Gastroesophageal sphincter (tissue), 4 donors: Measurements from ENCODE around the gene TUBE1. TPM values are rescaled to one million over a fixed set of nuclear protein-coding genes. Genes with fewer than 3 reads are reported as not detected.

Experiments used
- ATAC-seq: fragments of 150-250 bp; one replicate; pipeline ENCODE4 v1.9.1; 2016; ENCODE audit warnings: mild to moderate bottlenecking, moderate library complexity
- H3K27ac ChIP-seq, 4 donors: fragments of 200-600 bp; sonication (generic) in 3 of 4; 1 replicate in 3 of 4; 2 replicates in 1 of 4; pipeline ENCODE4 v1.5.1; 2016 to 2019
- H3K27me3 ChIP-seq: fragments of 200-600 bp; sonication (generic); one replicate; pipeline ENCODE4 v1.5.1; 2019
- H3K36me3 ChIP-seq, 2 donors: fragments of 200-600 bp; sonication (generic); one replicate each; pipeline ENCODE4 v1.5.1; 2019; ENCODE audit warnings: control low read depth in 1 of 2
- H3K4me1 ChIP-seq, 3 donors: fragments of 200-600 bp; sonication (generic); 1 replicate in 2 of 3; 2 replicates in 1 of 3; pipeline ENCODE4 v1.5.1; 2016 to 2019; ENCODE audit warnings: control low read depth in 2 of 3
- H3K4me3 ChIP-seq, 2 donors: fragments of 200-600 bp; sonication (generic); one replicate each; pipeline ENCODE4 v1.5.1; 2019; ENCODE audit warnings: mild to moderate bottlenecking in 1 of 2, moderate library complexity in 1 of 2
- H3K9me3 ChIP-seq, 3 donors: fragments of 200-600 bp; sonication (generic); one replicate each; pipeline ENCODE4 v1.5.1; 2017 to 2019; ENCODE audit warnings: control low read depth in 2 of 3
- CTCF ChIP-seq, 4 experiments: fragments of 200-600 bp in 2 of 4; fragments of 450-650 bp in 2 of 4; sonication (generic) in 1 of 4; IDR thresholded peaks; one replicate each; pipeline ENCODE4 v1.5.1; 2017 to 2019; ENCODE audit warnings: antibody characterized with exemption in 4 of 4, mild to moderate bottlenecking in 2 of 4, moderate library complexity in 2 of 4
- EP300 ChIP-seq: sonication (generic); formaldehyde crosslinking; IDR thresholded peaks from one replicate; pipeline ENCODE4 v1.6.1; 2017; ENCODE audit warnings: antibody characterized with exemption, mild to moderate bottlenecking
- POLR2A ChIP-seq, 2 donors: fragments of 450-650 bp; IDR thresholded peaks; one replicate each; pipeline ENCODE4 v1.6.1; 2017; ENCODE audit warnings: antibody characterized with exemption in 2 of 2, mild to moderate bottlenecking in 2 of 2, moderate library complexity in 1 of 2
- POLR2AphosphoS5 ChIP-seq: sonication (generic); formaldehyde crosslinking; IDR thresholded peaks from one replicate; pipeline ENCODE4 v1.6.1; 2017; ENCODE audit warnings: antibody characterized with exemption
- WGBS, 2 donors: methylation state at CpG; one replicate each; pipeline ENCODE4 v1.1.5; 2018; ENCODE audit warnings: low coverage in 1 of 2; 5-methylcytosine and 5-hydroxymethylcytosine counted together
- total RNA-seq, 4 donors: library from RNA; depleted of rRNA; stranded (reverse); fragments of >200 nt; gene quantifications; one replicate each; pipeline ENCODE4 v1.1.0, GENCODE V29; 2016

TUBE1 gene
- total RNA-seq, 4 donors from 2014 or later: 17.5 to 58.2 (median 31.6) TPM

- peak; percentile 86 for ATAC-seq
- TF ChIP-seq CTCF (IDR thresholded peaks at IDR 0.05): peak; percentile 91 to 93 (median 91)
- peak; percentile 28 for TF ChIP-seq POLR2AphosphoS5
- no peak for TF ChIP-seq EP300
- peak in 1 of 2 donors; percentile 17 for TF ChIP-seq POLR2A (IDR thresholded peaks at IDR 0.05)
- no peaks in the 10 kb centered on the region for H3K9me3 ChIP-seq
- peak overlapping the region; percentile 48 to 64 for H3K4me3 ChIP-seq
- peaks cover 0 to 33% (median 5%) of the 10 kb centered on the region in 3 donors for H3K4me1 ChIP-seq
- 0% methylated on average over 24 to 31 of the region's 36 CpGs for WGBS, 2 donors
- H3K27me3 ChIP-seq: no peaks in the 10 kb centered on the region
- H3K36me3 ChIP-seq: no peaks in the 10 kb centered on the region
- H3K27ac ChIP-seq: peak overlapping the region; percentile 48 to 84 (median 80)
Measured at GRCh38 chr6:112043032-112044007, 44.0 kb downstream of the TUBE1 start.

GRCh38 chr6:112041535-112041934, 45.7 kb downstream of the TUBE1 start:
- no peak for ATAC-seq
- Histone ChIP-seq H3K36me3 (no peaks in the 10 kb centered on the region), H3K4me3 (no peak overlapping the region), H3K9me3 (no peaks in the 10 kb centered on the region), H3K27ac (no peak overlapping the region), H3K27me3 (no peaks in the 10 kb centered on the region), H3K4me1 (peaks cover 0 to 44% (median 12%) of the 10 kb centered on the region in 3 donors)
- TF ChIP-seq POLR2AphosphoS5 (no peak), CTCF (IDR thresholded peaks at IDR 0.05) (no peak), POLR2A (IDR thresholded peaks at IDR 0.05) (no peak), EP300 (no peak)
- WGBS, 2 donors: 78 to 80% methylated on average over 1 to 3 of the region's 3 CpGs

DNA sequence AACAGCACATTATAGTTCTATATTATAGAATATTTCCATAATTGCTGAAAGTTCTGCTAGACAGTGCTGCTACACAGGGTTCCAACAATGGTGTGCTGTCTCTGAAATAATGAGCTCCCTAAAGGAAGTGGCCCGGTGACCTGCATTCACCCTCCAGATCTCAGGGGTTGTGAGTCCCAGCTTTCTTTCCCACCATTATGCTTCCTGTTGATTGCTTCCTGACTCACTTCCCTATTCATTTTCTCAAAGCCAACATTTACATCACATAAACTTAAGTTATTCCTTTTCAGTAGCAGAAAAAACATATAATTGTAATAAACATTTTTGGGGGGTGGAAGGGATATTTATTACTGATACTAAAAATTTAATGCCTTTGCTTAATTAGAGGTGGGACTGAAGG, 46.3 kb downstream of the TUBE1 start:
- Histone ChIP-seq H3K36me3 (no peaks in the 10 kb centered on the region), H3K27me3 (no peaks in the 10 kb centered on the region), H3K27ac (no peak overlapping the region), H3K4me3 (no peak overlapping the region), H3K9me3 (no peaks in the 10 kb centered on the region), H3K4me1 (peaks cover 0 to 44% (median 12%) of the 10 kb centered on the region in 3 donors)
- no peak for ATAC-seq
- WGBS, 2 donors: 45 to 47% methylated on average over 1 of the region's 1 CpG
- no peak for TF ChIP-seq EP300
- no peak for TF ChIP-seq POLR2AphosphoS5
- no peak for TF ChIP-seq POLR2A (IDR thresholded peaks at IDR 0.05)
- TF ChIP-seq CTCF (IDR thresholded peaks at IDR 0.05): no peak

DNA sequence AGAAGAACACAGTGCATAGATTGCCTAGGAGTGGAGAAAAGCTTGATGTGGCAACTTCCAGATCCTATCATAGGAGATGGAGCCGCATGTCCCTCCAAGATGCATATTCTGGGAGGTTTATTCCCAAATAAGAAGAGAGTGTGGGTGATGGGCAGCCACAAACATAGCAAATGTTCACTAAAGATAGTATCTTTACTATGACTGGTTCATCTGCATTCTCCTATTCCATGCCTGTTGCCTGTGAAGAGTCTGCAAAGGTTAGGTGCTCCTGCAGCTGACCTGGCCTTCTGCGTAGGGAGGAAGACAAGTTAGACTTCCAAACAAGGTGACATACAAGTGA, 47.9 kb downstream of the TUBE1 start:
- no peaks in the 10 kb centered on the region for H3K36me3 ChIP-seq
- 50 to 100% methylated on average over 2 of the region's 2 CpGs for WGBS, 2 donors
- peak overlapping the region in 3 of 4 donors; percentile 67 to 82 (median 80) for H3K27ac ChIP-seq
- TF ChIP-seq EP300 (no peak), POLR2A (IDR thresholded peaks at IDR 0.05) (no peak), POLR2AphosphoS5 (no peak), CTCF (IDR thresholded peaks at IDR 0.05) (no peak)
- peaks cover 0 to 44% (median 12%) of the 10 kb centered on the region in 3 donors for H3K4me1 ChIP-seq
- H3K9me3 ChIP-seq: no peaks in the 10 kb centered on the region
- no peak overlapping the region for H3K4me3 ChIP-seq
- no peak for ATAC-seq
- no peaks in the 10 kb centered on the region for H3K27me3 ChIP-seq
